HL-60 (cell line): Measurements from ENCODE around the gene CYB5B.

Experiments
- DNase-seq, 2 experiments: peaks; one replicate each; pipeline ENCODE4 v3.0.0-alpha.2; 2010 to 2020; ENCODE audit warnings: low read depth in 1 of 2, low spot score in 1 of 2
- H3K27ac ChIP-seq: fragments of 250-450 bp; sonication (Bioruptor Pico); replicated peaks from 2 replicates; pipeline ENCODE4 v1.5.1; 2020; ENCODE audit warnings: mild to moderate bottlenecking, moderate library complexity
- H3K27me3 ChIP-seq: fragments of 250-450 bp; sonication (Bioruptor Pico); 2 replicates; pipeline ENCODE4 v1.5.1; 2021; ENCODE audit warnings: mild to moderate bottlenecking, moderate library complexity; ENCODE audit not compliant: insufficient read depth, poor library complexity, severe bottlenecking
- H3K4me3 ChIP-seq: replicated peaks from 2 replicates; pipeline ENCODE4 v1.5.1; 2011; ENCODE audit warnings: mild to moderate bottlenecking, control low read depth, low read length; ENCODE audit not compliant: insufficient read depth
- CTCF ChIP-seq: IDR thresholded peaks from one replicate; pipeline ENCODE4 v1.5.1; 2011; ENCODE audit warnings: low read length, control low read depth, inconsistent platforms; ENCODE audit not compliant: insufficient read depth
- GABPA ChIP-seq: IDR thresholded peaks from 2 replicates; pipeline ENCODE4 v1.6.1; 2012; ENCODE audit warnings: low read depth
- POLR2AphosphoS5 ChIP-seq: IDR thresholded peaks from 2 replicates; pipeline ENCODE4 v1.6.1; 2012; ENCODE audit warnings: low read depth
- SPI1 ChIP-seq: IDR thresholded peaks from 2 replicates; pipeline ENCODE4 v1.6.1; 2012; ENCODE audit warnings: low read depth, mild to moderate bottlenecking, borderline replicate concordance
- TF ChIP-seq, protein P1 (sequence below): IDR thresholded peaks from 2 replicates; pipeline ENCODE4 v1.6.1; 2012; ENCODE audit warnings: low read depth; ENCODE audit not compliant: insufficient replicate concordance

The CYB5B gene

GRCh38 chr16:69407702-69408323 lies 16.6 kb upstream of the CYB5B start:
- TF ChIP-seq SPI1 (no peak), POLR2AphosphoS5 (no peak), CTCF (no peak), GABPA (no peak)
- TF ChIP-seq, protein P1, sequence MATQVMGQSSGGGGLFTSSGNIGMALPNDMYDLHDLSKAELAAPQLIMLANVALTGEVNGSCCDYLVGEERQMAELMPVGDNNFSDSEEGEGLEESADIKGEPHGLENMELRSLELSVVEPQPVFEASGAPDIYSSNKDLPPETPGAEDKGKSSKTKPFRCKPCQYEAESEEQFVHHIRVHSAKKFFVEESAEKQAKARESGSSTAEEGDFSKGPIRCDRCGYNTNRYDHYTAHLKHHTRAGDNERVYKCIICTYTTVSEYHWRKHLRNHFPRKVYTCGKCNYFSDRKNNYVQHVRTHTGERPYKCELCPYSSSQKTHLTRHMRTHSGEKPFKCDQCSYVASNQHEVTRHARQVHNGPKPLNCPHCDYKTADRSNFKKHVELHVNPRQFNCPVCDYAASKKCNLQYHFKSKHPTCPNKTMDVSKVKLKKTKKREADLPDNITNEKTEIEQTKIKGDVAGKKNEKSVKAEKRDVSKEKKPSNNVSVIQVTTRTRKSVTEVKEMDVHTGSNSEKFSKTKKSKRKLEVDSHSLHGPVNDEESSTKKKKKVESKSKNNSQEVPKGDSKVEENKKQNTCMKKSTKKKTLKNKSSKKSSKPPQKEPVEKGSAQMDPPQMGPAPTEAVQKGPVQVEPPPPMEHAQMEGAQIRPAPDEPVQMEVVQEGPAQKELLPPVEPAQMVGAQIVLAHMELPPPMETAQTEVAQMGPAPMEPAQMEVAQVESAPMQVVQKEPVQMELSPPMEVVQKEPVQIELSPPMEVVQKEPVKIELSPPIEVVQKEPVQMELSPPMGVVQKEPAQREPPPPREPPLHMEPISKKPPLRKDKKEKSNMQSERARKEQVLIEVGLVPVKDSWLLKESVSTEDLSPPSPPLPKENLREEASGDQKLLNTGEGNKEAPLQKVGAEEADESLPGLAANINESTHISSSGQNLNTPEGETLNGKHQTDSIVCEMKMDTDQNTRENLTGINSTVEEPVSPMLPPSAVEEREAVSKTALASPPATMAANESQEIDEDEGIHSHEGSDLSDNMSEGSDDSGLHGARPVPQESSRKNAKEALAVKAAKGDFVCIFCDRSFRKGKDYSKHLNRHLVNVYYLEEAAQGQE: no peak
- no peak for DNase-seq
- Histone ChIP-seq H3K27me3 (no peaks in the 10 kb centered on the region), H3K27ac (no peak overlapping the region), H3K4me3 (no peak overlapping the region)

GRCh38 chr16:69408475-69408874 lies 15.9 kb upstream of the CYB5B start:
- no peaks in the 10 kb centered on the region for H3K27me3 ChIP-seq
- no peak for TF ChIP-seq SPI1
- TF ChIP-seq, protein P1: no peak
- TF ChIP-seq CTCF: no peak
- no peak for TF ChIP-seq GABPA
- TF ChIP-seq POLR2AphosphoS5: no peak
- no peak for DNase-seq
- H3K4me3 ChIP-seq: no peak overlapping the region
- no peak overlapping the region for H3K27ac ChIP-seq

DNA sequence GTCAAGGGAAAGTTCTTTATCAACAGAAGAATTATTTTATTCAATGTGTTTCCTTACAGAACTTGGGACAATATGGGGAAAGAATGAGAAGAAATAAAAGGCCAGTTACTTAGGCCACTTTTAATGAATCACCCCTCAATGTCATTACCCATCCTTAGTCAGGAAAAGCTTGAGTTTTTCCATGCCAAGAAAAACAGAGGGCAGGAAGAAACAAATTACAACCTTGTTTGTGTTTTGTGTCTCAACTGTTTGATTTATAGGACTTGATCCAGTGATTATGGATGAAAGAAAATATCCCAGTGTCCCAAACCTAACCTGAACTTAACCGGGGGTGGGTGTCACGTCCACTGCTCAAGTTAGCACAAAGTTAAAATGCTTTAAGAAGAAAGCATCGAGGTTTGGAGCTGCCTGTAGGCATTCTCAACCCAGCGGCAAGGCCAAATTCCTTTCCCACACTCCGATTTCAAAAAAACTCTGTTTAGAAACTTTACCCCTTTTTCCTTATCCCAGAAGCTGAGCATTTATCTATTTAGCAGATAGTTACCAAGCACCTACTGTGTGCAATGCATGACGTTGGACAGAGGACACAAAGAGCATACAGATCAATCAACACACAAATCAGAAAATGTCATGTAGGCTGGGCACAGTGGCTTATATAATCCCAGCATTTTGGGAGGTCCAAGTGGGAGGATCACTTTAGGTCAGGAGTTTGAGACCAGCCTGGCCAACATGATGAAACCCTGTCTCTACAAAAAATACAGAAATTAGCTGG lies 14.0 kb upstream of the CYB5B start:
- Histone ChIP-seq H3K27ac (no peak overlapping the region), H3K4me3 (no peak overlapping the region), H3K27me3 (no peaks in the 10 kb centered on the region)
- no peak for TF ChIP-seq SPI1
- TF ChIP-seq, protein P1: no peak
- TF ChIP-seq CTCF: no peak
- no peak for TF ChIP-seq POLR2AphosphoS5
- TF ChIP-seq GABPA: no peak
- no peak for DNase-seq
